ENCODE data around the gene RSBN1L.

- TF ChIP-seq ELK1 (IDR thresholded peaks at IDR 0.05; ENCODE audit: low read depth, low read length) (no peak), EHF (CRISPR knock-in tag; IDR thresholded peaks at IDR 0.05) (no peak), POLR2A (IDR thresholded peaks at IDR 0.05; ENCODE audit: low read length) (no peak), POLR2AphosphoS2 (conservative IDR thresholded peaks at IDR 0.05; ENCODE audit: low read length) (no peak), CTCF (IDR thresholded peaks at IDR 0.05) (no peak), EP300 (IDR thresholded peaks at IDR 0.05) (no peak), SMC3 (IDR thresholded peaks at IDR 0.05) (no peak), RNF2 (IDR thresholded peaks at IDR 0.05; ENCODE audit: borderline replicate concordance, low read depth) (no peak), RCOR1 (IDR thresholded peaks at IDR 0.05; ENCODE audit: low read depth, low read length) (no peak), HDAC2 (IDR thresholded peaks at IDR 0.05) (no peak), ZSCAN20 (CRISPR knock-in tag; IDR thresholded peaks at IDR 0.05) (no peak), REST (IDR thresholded peaks at IDR 0.05) (no peak)
These were observed 86.9 kb downstream of the RSBN1L start for GRCh38 chr7:77783111-77783510.
